ENCODE measurements around the gene CLEC1B. TPM values are rescaled to one million over a fixed set of nuclear protein-coding genes. Genes with fewer than 3 reads are reported as not detected.

The CLEC1B gene
- not detected for total RNA-seq (ENCODE audit: unreplicated experiment)
- long read RNA-seq: 0 reads

DNA sequence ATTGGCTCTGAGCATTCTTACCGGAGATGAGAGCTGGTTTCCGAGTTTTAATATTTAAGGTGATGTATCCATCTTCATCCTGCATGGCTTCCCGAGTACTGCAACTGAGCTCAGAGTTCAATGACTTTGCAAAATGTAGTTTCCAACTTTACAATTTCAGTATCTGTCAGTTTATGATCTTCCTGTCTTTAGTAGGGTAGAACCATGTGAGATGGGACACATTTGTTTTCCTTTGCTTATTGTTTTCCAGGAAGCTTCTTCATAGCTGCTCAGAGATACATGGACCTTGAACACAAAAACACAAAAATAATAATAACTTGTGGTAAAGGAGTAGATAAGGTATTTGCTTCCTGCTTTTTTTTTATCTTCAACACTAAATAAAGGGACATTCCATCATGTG lies at the start of gene CLEC1B:
Gene CLEC1B (minus strand): TSS at position 106 of the 400 bp plus-strand sequence. CDS start 21 bp downstream, at position 85.
- no peaks in the 10 kb centered on the region for H3K36me3 Mint-ChIP-seq (ENCODE audit: unreplicated experiment)
- no peaks in the 10 kb centered on the region for H3K27me3 Mint-ChIP-seq (ENCODE audit: unreplicated experiment)
- no peaks in the 10 kb centered on the region for H3K4me1 Mint-ChIP-seq (ENCODE audit: low read depth, unreplicated experiment)
- H3K27ac Mint-ChIP-seq (ENCODE audit: unreplicated experiment): no peak within 1 kb of the TSS
- no peaks in the 10 kb centered on the region for H3K9me3 Mint-ChIP-seq (ENCODE audit: unreplicated experiment)
- DNase-seq: no peak
- H3K4me3 Mint-ChIP-seq (ENCODE audit: unreplicated experiment): no peak within 1 kb of the TSS
- TF ChIP-seq, protein P1, sequence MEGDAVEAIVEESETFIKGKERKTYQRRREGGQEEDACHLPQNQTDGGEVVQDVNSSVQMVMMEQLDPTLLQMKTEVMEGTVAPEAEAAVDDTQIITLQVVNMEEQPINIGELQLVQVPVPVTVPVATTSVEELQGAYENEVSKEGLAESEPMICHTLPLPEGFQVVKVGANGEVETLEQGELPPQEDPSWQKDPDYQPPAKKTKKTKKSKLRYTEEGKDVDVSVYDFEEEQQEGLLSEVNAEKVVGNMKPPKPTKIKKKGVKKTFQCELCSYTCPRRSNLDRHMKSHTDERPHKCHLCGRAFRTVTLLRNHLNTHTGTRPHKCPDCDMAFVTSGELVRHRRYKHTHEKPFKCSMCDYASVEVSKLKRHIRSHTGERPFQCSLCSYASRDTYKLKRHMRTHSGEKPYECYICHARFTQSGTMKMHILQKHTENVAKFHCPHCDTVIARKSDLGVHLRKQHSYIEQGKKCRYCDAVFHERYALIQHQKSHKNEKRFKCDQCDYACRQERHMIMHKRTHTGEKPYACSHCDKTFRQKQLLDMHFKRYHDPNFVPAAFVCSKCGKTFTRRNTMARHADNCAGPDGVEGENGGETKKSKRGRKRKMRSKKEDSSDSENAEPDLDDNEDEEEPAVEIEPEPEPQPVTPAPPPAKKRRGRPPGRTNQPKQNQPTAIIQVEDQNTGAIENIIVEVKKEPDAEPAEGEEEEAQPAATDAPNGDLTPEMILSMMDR (IDR thresholded peaks at IDR 0.05; ENCODE audit: partially characterized antibody, unreplicated experiment): no peak

DNA sequence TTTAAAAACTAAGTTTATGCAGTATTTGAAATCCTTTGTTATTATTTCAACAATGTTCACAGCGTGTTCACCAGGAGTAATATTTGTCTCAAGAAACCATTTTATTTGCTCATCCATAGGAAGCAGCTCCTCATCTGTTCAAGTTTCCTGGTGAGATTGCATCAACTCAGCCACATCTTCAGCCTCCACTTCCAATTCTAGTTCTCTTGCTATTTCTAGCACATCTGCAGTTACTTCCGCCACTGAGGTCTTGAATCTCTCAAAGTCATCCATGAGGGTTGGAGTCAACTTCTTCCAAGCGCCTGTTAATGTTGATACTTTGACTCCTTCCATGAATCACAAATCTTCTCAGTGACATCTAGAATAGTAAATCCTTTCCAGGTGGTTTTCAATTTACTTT lies 49.6 kb upstream of the CLEC1B start:
- Mint-ChIP-seq H3K27me3 (ENCODE audit: unreplicated experiment) (no peaks in the 10 kb centered on the region), H3K4me1 (ENCODE audit: low read depth, unreplicated experiment) (no peaks in the 10 kb centered on the region), H3K27ac (ENCODE audit: unreplicated experiment) (no peak overlapping the region), H3K9me3 (ENCODE audit: unreplicated experiment) (no peaks in the 10 kb centered on the region), H3K36me3 (ENCODE audit: unreplicated experiment) (no peaks in the 10 kb centered on the region), H3K4me3 (ENCODE audit: unreplicated experiment) (no peak overlapping the region)
- DNase-seq: no peak
- TF ChIP-seq, protein P1 (IDR thresholded peaks at IDR 0.05; ENCODE audit: partially characterized antibody, unreplicated experiment): no peak

DNA sequence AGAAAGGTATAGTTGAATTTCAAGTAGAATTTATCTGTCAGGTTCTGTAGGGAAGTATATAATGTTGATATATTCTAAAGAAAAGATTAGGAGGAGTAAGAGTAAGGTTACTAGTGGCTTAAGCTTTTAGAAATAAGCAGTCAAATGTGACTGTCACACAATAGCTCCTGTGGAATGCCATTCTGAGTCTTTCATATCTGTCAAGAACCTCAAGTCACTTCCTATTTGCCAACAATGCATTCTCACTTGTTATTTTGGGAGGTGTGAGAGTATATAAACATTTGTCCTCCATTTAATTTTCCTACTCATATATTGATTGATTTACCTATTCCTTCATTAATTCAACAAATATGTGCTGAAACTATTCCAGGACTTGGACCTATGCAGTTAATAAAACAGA lies 43.2 kb upstream of the CLEC1B start:
- TF ChIP-seq, protein P1 (IDR thresholded peaks at IDR 0.05; ENCODE audit: partially characterized antibody, unreplicated experiment): no peak
- no peaks in the 10 kb centered on the region for H3K9me3 Mint-ChIP-seq (ENCODE audit: unreplicated experiment)

DNA sequence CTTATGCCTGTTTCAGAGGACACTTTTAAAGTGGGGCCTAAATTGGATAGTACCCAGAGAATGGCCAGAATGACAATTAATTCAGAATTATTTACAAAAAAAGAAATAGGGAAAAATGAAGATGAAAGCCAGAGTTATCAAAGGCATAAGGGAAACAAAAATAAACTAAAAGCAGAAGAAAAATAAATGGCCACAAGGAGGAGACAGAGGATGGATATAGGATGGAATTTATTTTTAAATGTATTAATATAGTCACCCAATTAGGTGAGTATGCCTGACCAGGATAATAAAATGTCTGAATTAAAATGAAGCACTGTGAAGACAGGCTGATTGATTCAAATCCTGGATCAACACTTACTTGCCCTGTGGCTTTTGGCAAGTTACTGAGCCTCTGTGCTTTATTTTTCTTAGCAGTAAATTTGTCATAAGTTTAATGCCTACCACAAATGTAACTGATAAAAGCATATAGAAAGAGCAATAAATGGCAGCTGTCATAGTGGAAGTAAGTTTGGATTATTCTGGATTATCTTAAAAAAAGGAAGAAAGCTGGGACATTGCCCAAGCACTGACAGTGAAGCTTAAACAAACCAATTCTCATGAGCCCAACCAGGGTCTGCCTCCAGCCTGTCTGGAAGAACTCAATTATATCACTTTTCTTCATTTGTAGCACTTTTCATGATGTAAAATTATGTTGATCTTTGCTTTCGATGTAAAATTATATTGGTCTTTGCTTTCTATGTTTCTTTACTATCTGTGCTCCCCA lies 35.0 kb upstream of the CLEC1B start:
- TF ChIP-seq, protein P1 (IDR thresholded peaks at IDR 0.05; ENCODE audit: partially characterized antibody, unreplicated experiment): peak; percentile 46
- DNase-seq: no peak
- H3K4me3 Mint-ChIP-seq (ENCODE audit: unreplicated experiment): no peak overlapping the region
- no peaks in the 10 kb centered on the region for H3K9me3 Mint-ChIP-seq (ENCODE audit: unreplicated experiment)
- H3K4me1 Mint-ChIP-seq (ENCODE audit: low read depth, unreplicated experiment): no peaks in the 10 kb centered on the region
- H3K36me3 Mint-ChIP-seq (ENCODE audit: unreplicated experiment): no peaks in the 10 kb centered on the region
- no peak overlapping the region for H3K27ac Mint-ChIP-seq (ENCODE audit: unreplicated experiment)
- peaks cover 2% of the 10 kb centered on the region for H3K27me3 Mint-ChIP-seq (ENCODE audit: unreplicated experiment)

More for the DNA sequence above, 43.2 kb upstream of the CLEC1B start:
- H3K36me3 Mint-ChIP-seq (ENCODE audit: unreplicated experiment): no peaks in the 10 kb centered on the region
- no peak overlapping the region for H3K4me3 Mint-ChIP-seq (ENCODE audit: unreplicated experiment)
- no peak for DNase-seq
- no peaks in the 10 kb centered on the region for H3K4me1 Mint-ChIP-seq (ENCODE audit: low read depth, unreplicated experiment)
- H3K27me3 Mint-ChIP-seq (ENCODE audit: unreplicated experiment): no peaks in the 10 kb centered on the region
- no peak overlapping the region for H3K27ac Mint-ChIP-seq (ENCODE audit: unreplicated experiment)

DNA sequence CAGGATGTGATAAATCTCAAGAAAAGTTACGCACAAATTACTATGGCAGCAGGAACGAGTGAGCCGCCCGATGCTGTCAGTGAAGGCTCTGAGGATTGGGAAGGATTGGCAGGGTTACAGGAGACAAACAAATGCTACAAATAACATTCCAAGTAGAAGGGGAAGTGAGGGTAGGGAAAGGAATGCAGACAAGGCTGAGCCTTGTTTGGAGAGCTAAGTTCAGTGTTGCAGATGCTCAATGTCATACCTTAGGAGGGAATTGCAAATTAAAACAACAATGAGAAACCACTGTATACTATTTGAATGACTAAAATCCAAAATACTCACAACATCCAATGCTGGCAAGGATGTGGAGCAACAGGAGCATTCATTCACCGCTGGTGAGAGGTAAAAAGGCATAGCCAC lies 32.9 kb upstream of the CLEC1B start:
- Mint-ChIP-seq H3K9me3 (ENCODE audit: unreplicated experiment) (no peaks in the 10 kb centered on the region), H3K27me3 (ENCODE audit: unreplicated experiment) (peaks cover 2% of the 10 kb centered on the region), H3K36me3 (ENCODE audit: unreplicated experiment) (no peaks in the 10 kb centered on the region), H3K4me3 (ENCODE audit: unreplicated experiment) (no peak overlapping the region), H3K4me1 (ENCODE audit: low read depth, unreplicated experiment) (no peaks in the 10 kb centered on the region), H3K27ac (ENCODE audit: unreplicated experiment) (no peak overlapping the region)
- TF ChIP-seq, protein P1 (IDR thresholded peaks at IDR 0.05; ENCODE audit: partially characterized antibody, unreplicated experiment): no peak
- no peak for DNase-seq

Measured in glutamatergic neuron (in vitro differentiated cells).